A549 (cell line): Measurements from ENCODE around the gene TMEM214. TPM values are rescaled to one million over a fixed set of nuclear protein-coding genes. Genes with fewer than 3 reads are reported as not detected.

Source experiments
- ATAC-seq, 2 experiments: fragments of 200-7000 bp in 1 of 2; fragments of >200 bp in 1 of 2; cut with Nextera tagmentation in 1 of 2; cut with Tn5 transposase in 1 of 2; 3 replicates each; pipeline versions ENCODE4 v1.8.0 to v1.9.1; 2018 to 2020; ENCODE audit warnings: mild to moderate bottlenecking in 1 of 2, moderate library complexity in 1 of 2
- CTCF ChIA-PET: fragments of 300-600 bp; sonication (Branson Sonifier 250); formaldehyde crosslinking; extraction: SDS; loops from one replicate; lab custom pipeline; 2021; ENCODE audit warnings: antibody characterized with exemption, inconsistent platforms; lab: Yijun Ruan, JAX
- POLR2A ChIA-PET: fragments of 350-600 bp; formaldehyde crosslinking; extraction: SDS; loops from one replicate; lab custom pipeline; 2021; ENCODE audit warnings: antibody characterized with exemption, inconsistent platforms; lab: Yijun Ruan, JAX
- DNase-seq, 2 experiments: peaks; one replicate each; pipeline versions ENCODE4 v3.0.0 to v3.0.0-alpha.2; 2011 to 2016; ENCODE audit warnings: low read depth in 1 of 2, low spot score in 1 of 2
- FAIRE-seq: peaks from 2 replicates; lab custom pipeline; 2011; peaks lifted over from hg19 to GRCh38; lab: Jason Lieb, UNC
- H3K27ac ChIP-seq, 2 experiments: fragments of >200 bp; sonication (Bioruptor Twin); formaldehyde crosslinking; 3 replicates each; pipeline ENCODE4 v1.5.1; 2016 to 2017
- H3K4me1 ChIP-seq: fragments of >200 bp; sonication (Bioruptor Twin); formaldehyde crosslinking; 3 replicates; pipeline ENCODE4 v1.6.1; 2016
- H3K4me2 ChIP-seq: fragments of >200 bp; sonication (Bioruptor Twin); formaldehyde crosslinking; 3 replicates; pipeline ENCODE4 v1.6.1; 2016
- H3K4me3 ChIP-seq: fragments of >200 bp; sonication (Bioruptor Twin); formaldehyde crosslinking; 3 replicates; pipeline ENCODE4 v1.5.1; 2016
- H3K9me3 ChIP-seq: fragments of >200 bp; sonication (Bioruptor Twin); formaldehyde crosslinking; 3 replicates; pipeline ENCODE4 v1.6.1; 2016
- BHLHE40 ChIP-seq: IDR thresholded peaks from 2 replicates; pipeline ENCODE4 v1.6.1; 2012; ENCODE audit warnings: low read depth, low read length, inconsistent platforms
- CBX2 ChIP-seq: fragments of 200-600 bp; sonication (generic); IDR thresholded peaks from 2 replicates; pipeline ENCODE4 v1.6.1; 2016; ENCODE audit warnings: low read depth, mild to moderate bottlenecking, borderline replicate concordance
- CBX8 ChIP-seq: fragments of 200-600 bp; sonication (generic); IDR thresholded peaks from 2 replicates; pipeline ENCODE4 v1.6.1; 2016
- CHD2 ChIP-seq: fragments of 150-350 bp; IDR thresholded peaks from 2 replicates; pipeline ENCODE4 v1.6.1; 2014; ENCODE audit warnings: low read length; ENCODE audit not compliant: partially characterized antibody
- HDAC2 ChIP-seq: fragments of 200-600 bp; sonication (generic); IDR thresholded peaks from 2 replicates; pipeline ENCODE4 v1.6.1; 2016
- JUN ChIP-seq, 2 experiments: fragments of >200 bp; sonication (Bioruptor Twin); formaldehyde crosslinking; IDR thresholded peaks; 2 replicates in 1 of 2; 3 replicates in 1 of 2; pipeline ENCODE4 v1.6.1; 2016 to 2017
- KDM1A ChIP-seq: fragments of 200-600 bp; sonication (generic); IDR thresholded peaks from 2 replicates; pipeline ENCODE4 v1.6.1; 2016; ENCODE audit warnings: low read depth, mild to moderate bottlenecking
- KDM5A ChIP-seq: fragments of 200-600 bp; sonication (generic); IDR thresholded peaks from 2 replicates; pipeline ENCODE4 v1.6.1; 2016; ENCODE audit warnings: antibody characterized with exemption, mild to moderate bottlenecking
- MAFK ChIP-seq: fragments of 450-650 bp; IDR thresholded peaks from 2 replicates; pipeline ENCODE4 v1.6.1; 2014; ENCODE audit not compliant: partially characterized antibody
- PHF8 ChIP-seq: fragments of 200-600 bp; sonication (generic); IDR thresholded peaks from 2 replicates; pipeline ENCODE4 v1.6.1; 2016; ENCODE audit warnings: low read depth, mild to moderate bottlenecking, antibody characterized with exemption, moderate library complexity, borderline replicate concordance
- POLR2A ChIP-seq: IDR thresholded peaks from 2 replicates; pipeline ENCODE4 v1.6.1; 2012; ENCODE audit warnings: mild to moderate bottlenecking, low read length
- SREBF2 ChIP-seq: fragments of 450-650 bp; IDR thresholded peaks from 2 replicates; pipeline ENCODE4 v1.6.1; 2014; ENCODE audit warnings: mild to moderate bottlenecking, moderate library complexity
- ZNF302 ChIP-seq: fragments of 250-450 bp; sonication (Bioruptor Pico); IDR thresholded peaks from 2 replicates; pipeline ENCODE4 v1.9.0; 2021; ENCODE audit warnings: inconsistent platforms, mild to moderate bottlenecking, moderate library complexity
- ZSCAN20 ChIP-seq: fragments of 250-450 bp; sonication (Bioruptor Pico); IDR thresholded peaks from 2 replicates; pipeline ENCODE4 v1.8.0; 2022; ENCODE audit warnings: mild to moderate bottlenecking, moderate library complexity
- WGBS: methylation state at CpG from one replicate; pipeline ENCODE4 v1.1.6; 2017; ENCODE audit errors: missing lambda C conversion rate; 5-methylcytosine and 5-hydroxymethylcytosine counted together
- polyA plus RNA-seq, 4 experiments: library from polyadenylated mRNA; depleted of rRNA in 3 of 4; stranded (reverse); fragments of >200 nt; fragmentation: RNase III in 1 of 4; extraction: RNeasy Plus Mini Kit Qiagen cat#74134 plus additional on column Dnase treatment in 1 of 4; gene quantifications; 2 replicates in 3 of 4; 3 replicates in 1 of 4; pipeline ENCODE4 v1.2.3, GENCODE V29; 2011 to 2017
- TF ChIP-seq, protein P1 (sequence below): fragments of >200 bp; sonication (Bioruptor Twin); formaldehyde crosslinking; IDR thresholded peaks from 2 replicates; pipeline ENCODE4 v1.6.1; 2016
- TF ChIP-seq, protein P2 (sequence below): fragments of >200 bp; sonication (Bioruptor Twin); formaldehyde crosslinking; IDR thresholded peaks from 3 replicates; pipeline ENCODE4 v1.6.1; 2016
- TF ChIP-seq, protein P3 (sequence below): fragments of 450-650 bp; IDR thresholded peaks from 2 replicates; pipeline ENCODE4 v1.6.1; 2014; ENCODE audit warnings: antibody characterized with exemption
- TF ChIP-seq, protein P4 (sequence below): fragments of 200-600 bp; sonication (generic); IDR thresholded peaks from 2 replicates; pipeline ENCODE4 v1.6.1; 2016; ENCODE audit warnings: antibody characterized with exemption, mild to moderate bottlenecking, moderate library complexity
- TF ChIP-seq, protein P5 (sequence below): IDR thresholded peaks from 2 replicates; pipeline ENCODE4 v1.6.1; 2012
- TF ChIP-seq, protein P6 (sequence below): fragments of >200 bp; sonication (Bioruptor Twin); formaldehyde crosslinking; IDR thresholded peaks from 3 replicates; pipeline ENCODE4 v1.5.1; 2016

Gene TMEM214
- polyA plus RNA-seq, 2 of the 4 experiments (the other 2 are of a cell fraction), result 54.3 to 74.9 TPM

DNA sequence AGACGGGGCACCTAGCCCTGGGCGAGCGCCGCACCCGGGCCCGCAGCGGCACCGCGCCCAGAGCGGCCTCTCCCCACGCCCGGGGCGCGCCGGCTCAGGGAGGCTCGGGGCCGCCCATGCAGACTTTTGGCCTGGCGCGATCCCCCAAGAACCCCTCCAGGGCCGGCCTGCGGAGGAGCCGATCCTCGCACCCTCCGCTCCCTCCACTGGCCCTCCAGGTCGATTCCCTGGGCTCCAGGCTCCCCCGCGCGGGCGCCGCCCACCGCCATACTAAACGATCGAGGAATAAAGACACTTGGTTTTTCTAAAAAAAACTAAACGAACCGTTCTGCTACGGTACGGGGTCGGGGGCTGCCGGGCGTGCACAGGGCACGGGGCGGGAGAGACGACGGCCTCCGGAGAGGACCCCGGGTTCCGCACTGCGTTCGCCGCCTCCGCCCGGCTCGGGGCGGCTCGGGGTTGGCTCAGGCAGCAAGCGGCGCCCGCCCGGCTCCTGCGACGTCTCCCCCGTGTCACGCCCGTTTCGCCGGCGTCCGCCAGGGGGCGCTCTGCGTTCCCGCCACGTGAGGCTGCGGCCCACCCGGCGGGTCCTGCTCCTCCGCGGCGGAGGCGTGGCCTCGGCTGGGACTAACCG lies 53.4 kb downstream of the TMEM214 start (continued):
- TF ChIP-seq KDM5A (peak; percentile 74), PHF8 (peak; percentile 80)
- TF ChIP-seq, protein P1, sequence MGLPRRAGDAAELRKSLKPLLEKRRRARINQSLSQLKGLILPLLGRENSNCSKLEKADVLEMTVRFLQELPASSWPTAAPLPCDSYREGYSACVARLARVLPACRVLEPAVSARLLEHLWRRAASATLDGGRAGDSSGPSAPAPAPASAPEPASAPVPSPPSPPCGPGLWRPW, result no peak

DNA sequence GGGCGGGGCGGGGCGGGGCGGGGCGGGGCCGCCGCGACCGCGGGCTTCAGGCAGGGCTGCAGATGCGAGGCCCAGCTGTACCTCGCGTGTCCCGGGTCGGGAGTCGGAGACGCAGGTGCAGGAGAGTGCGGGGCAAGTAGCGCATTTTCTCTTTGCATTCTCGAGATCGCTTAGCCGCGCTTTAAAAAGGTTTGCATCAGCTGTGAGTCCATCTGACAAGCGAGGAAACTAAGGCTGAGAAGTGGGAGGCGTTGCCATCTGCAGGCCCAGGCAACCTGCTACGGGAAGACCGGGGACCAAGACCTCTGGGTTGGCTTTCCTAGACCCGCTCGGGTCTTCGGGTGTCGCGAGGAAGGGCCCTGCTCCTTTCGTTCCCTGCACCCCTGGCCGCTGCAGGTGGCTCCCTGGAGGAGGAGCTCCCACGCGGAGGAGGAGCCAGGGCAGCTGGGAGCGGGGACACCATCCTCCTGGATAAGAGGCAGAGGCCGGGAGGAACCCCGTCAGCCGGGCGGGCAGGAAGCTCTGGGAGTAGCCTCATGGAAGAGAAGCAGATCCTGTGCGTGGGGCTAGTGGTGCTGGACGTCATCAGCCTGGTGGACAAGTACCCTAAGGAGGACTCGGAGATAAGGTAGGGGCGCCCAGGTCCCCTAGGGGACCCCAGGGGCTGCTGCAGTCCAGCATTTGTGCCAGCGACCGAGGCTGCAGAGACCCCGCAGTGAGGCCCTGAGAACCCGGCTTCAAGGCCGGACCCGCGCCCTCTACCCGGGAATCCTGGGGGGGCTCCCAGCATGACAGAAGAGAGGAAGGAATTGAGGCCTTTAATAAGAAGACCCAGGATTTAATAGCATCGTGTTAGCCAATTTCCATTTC lies 54.2 kb downstream of the TMEM214 start, which contains the start of gene KHK:
KHK (plus strand) TSS at position 49 of the 870 bp plus-strand sequence; CDS start at position 537, 488 bp downstream.
- H3K4me2 ChIP-seq, result peak within 1 kb of the TSS; percentile 81
- peak; percentile 60 to 65 for ATAC-seq
- TF ChIP-seq, protein P2, sequence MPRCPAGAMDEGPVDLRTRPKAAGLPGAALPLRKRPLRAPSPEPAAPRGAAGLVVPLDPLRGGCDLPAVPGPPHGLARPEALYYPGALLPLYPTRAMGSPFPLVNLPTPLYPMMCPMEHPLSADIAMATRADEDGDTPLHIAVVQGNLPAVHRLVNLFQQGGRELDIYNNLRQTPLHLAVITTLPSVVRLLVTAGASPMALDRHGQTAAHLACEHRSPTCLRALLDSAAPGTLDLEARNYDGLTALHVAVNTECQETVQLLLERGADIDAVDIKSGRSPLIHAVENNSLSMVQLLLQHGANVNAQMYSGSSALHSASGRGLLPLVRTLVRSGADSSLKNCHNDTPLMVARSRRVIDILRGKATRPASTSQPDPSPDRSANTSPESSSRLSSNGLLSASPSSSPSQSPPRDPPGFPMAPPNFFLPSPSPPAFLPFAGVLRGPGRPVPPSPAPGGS, result 0 out of 3 replicates have a peak, but pooled peaks have one; percentile 15
- TF ChIP-seq KDM1A (no peak), POLR2A (peak; percentile 30)
- TF ChIP-seq, all 56 proteins: peak for 2
- ChIA-PET CTCF (interaction anchor here (0.6 to 15.3 kb wide), 30 partner anchors 8 to 244 kb away, joined by 3 to 253 read pairs (median 4); partner anchors contain the start of genes ABHD1, EMILIN1 and OST4), POLR2A (interaction anchor here (0.7 to 1.3 kb wide), 3 partner anchors 15 to 129 kb away, joined by 3 to 12 read pairs (median 9); partner anchors contain the start of genes AGBL5 and OST4)
- Histone ChIP-seq H3K27ac (peak within 1 kb of the TSS; percentile 90 to 91), H3K9me3 (no peaks in the 10 kb centered on the region), H3K4me3 (peak within 1 kb of the TSS; percentile 70), H3K4me1 (peaks cover 10% of the 10 kb centered on the region)
- 25% methylated on average over 36 of the region's 54 CpGs for WGBS
- no peak for FAIRE-seq
- DNase-seq, result peak; percentile 50 to 94

DNA sequence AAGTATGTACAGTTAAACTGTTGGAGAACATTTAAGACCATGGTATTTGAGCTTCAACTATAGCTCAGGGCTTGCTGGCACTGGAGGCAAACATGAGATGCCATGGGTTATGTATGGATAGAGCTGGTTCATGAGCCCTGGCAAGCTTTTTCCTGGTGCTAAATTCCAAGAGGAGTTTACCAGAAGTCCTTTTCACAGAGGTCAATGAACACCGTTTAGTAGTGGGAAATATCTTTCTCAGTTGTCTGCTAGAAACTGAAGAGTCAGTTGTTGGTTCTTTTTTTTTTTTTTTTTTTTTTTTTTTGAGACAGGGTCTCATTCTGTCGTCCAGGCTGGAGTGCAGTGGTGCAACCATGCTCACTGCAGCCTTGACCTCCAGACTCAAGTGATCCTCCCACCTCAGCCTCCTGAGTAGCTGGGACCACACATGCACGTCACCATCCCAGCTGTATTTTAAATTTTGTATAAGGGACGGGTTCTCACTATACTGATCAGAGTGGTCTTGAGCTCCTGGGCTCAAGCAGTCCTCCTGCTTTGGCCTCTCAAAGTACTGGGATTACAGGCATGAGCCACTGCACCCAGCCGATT lies 55.2 kb downstream of the TMEM214 start:
- POLR2A ChIA-PET, result interaction anchor here (0.7 to 1.3 kb wide), 2 partner anchors 36 to 128 kb away, joined by 9 to 12 read pairs; partner anchors contain the start of gene AGBL5
- H3K9me3 ChIP-seq, result no peaks in the 10 kb centered on the region
- H3K27ac ChIP-seq, result no peak overlapping the region
- FAIRE-seq, result no peak
- H3K4me2 ChIP-seq, result peak overlapping the region; percentile 81; the same call in 2 of the 3 replicates
- TF ChIP-seq, protein P3, sequence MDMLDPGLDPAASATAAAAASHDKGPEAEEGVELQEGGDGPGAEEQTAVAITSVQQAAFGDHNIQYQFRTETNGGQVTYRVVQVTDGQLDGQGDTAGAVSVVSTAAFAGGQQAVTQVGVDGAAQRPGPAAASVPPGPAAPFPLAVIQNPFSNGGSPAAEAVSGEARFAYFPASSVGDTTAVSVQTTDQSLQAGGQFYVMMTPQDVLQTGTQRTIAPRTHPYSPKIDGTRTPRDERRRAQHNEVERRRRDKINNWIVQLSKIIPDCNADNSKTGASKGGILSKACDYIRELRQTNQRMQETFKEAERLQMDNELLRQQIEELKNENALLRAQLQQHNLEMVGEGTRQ, result no peak
- TF ChIP-seq, protein P2, result no peak
- TF ChIP-seq, protein P4, sequence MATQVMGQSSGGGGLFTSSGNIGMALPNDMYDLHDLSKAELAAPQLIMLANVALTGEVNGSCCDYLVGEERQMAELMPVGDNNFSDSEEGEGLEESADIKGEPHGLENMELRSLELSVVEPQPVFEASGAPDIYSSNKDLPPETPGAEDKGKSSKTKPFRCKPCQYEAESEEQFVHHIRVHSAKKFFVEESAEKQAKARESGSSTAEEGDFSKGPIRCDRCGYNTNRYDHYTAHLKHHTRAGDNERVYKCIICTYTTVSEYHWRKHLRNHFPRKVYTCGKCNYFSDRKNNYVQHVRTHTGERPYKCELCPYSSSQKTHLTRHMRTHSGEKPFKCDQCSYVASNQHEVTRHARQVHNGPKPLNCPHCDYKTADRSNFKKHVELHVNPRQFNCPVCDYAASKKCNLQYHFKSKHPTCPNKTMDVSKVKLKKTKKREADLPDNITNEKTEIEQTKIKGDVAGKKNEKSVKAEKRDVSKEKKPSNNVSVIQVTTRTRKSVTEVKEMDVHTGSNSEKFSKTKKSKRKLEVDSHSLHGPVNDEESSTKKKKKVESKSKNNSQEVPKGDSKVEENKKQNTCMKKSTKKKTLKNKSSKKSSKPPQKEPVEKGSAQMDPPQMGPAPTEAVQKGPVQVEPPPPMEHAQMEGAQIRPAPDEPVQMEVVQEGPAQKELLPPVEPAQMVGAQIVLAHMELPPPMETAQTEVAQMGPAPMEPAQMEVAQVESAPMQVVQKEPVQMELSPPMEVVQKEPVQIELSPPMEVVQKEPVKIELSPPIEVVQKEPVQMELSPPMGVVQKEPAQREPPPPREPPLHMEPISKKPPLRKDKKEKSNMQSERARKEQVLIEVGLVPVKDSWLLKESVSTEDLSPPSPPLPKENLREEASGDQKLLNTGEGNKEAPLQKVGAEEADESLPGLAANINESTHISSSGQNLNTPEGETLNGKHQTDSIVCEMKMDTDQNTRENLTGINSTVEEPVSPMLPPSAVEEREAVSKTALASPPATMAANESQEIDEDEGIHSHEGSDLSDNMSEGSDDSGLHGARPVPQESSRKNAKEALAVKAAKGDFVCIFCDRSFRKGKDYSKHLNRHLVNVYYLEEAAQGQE, result no peak
- TF ChIP-seq CBX2 (no peak), CHD2 (no peak), POLR2A (no peak), SREBF2 (no peak), JUN (IDR thresholded peaks at IDR 0.05) (no peak), MAFK (no peak), BHLHE40 (no peak), ZSCAN20 (no peak), HDAC2 (no peak), ZNF302 (CRISPR knock-in tag) (no peak), CBX8 (no peak), KDM1A (no peak), KDM5A (no peak)
- TF ChIP-seq, protein P5, sequence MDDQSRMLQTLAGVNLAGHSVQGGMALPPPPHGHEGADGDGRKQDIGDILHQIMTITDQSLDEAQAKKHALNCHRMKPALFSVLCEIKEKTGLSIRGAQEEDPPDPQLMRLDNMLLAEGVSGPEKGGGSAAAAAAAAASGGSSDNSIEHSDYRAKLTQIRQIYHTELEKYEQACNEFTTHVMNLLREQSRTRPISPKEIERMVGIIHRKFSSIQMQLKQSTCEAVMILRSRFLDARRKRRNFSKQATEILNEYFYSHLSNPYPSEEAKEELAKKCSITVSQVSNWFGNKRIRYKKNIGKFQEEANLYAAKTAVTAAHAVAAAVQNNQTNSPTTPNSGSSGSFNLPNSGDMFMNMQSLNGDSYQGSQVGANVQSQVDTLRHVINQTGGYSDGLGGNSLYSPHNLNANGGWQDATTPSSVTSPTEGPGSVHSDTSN, result no peak
- TF ChIP-seq, protein P6, sequence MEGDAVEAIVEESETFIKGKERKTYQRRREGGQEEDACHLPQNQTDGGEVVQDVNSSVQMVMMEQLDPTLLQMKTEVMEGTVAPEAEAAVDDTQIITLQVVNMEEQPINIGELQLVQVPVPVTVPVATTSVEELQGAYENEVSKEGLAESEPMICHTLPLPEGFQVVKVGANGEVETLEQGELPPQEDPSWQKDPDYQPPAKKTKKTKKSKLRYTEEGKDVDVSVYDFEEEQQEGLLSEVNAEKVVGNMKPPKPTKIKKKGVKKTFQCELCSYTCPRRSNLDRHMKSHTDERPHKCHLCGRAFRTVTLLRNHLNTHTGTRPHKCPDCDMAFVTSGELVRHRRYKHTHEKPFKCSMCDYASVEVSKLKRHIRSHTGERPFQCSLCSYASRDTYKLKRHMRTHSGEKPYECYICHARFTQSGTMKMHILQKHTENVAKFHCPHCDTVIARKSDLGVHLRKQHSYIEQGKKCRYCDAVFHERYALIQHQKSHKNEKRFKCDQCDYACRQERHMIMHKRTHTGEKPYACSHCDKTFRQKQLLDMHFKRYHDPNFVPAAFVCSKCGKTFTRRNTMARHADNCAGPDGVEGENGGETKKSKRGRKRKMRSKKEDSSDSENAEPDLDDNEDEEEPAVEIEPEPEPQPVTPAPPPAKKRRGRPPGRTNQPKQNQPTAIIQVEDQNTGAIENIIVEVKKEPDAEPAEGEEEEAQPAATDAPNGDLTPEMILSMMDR, result no peak
- TF ChIP-seq, all 56 proteins: peak for 0
- H3K4me1 ChIP-seq, result peaks cover 11% of the 10 kb centered on the region
- no peak for ATAC-seq
- no peak for DNase-seq
- WGBS, result 81% methylated on average over 5 of the region's 5 CpGs
- no peak overlapping the region for H3K4me3 ChIP-seq
- CTCF ChIA-PET, result interaction anchor here (0.6 to 15.3 kb wide), 20 partner anchors 9 to 242 kb away, joined by 3 to 253 read pairs (median 5); partner anchors contain the start of genes ABHD1, EMILIN1 and OST4
